BJ (cell line): ENCODE results near the gene WNT11. TPM values are rescaled to one million over a fixed set of nuclear protein-coding genes. Genes with fewer than 3 reads are reported as not detected.

Experiments used
- CTCF ChIA-PET: fragments of 350-600 bp; formaldehyde crosslinking; extraction: SDS; loops from one replicate; lab custom pipeline; 2021; ENCODE audit warnings: antibody characterized with exemption, inconsistent platforms; lab: Yijun Ruan, JAX
- POLR2A ChIA-PET: fragments of 300-600 bp; sonication (Branson Sonifier 250); formaldehyde crosslinking; extraction: SDS; loops from one replicate; lab custom pipeline; 2021; ENCODE audit warnings: antibody characterized with exemption; lab: Charles Lee
- DNase-seq: peaks from one replicate; pipeline ENCODE4 v3.0.0-alpha.2; 2011; ENCODE audit warnings: low read depth
- H3K27me3 ChIP-seq: 2 replicates; pipeline ENCODE4 v1.6.0; 2011; ENCODE audit warnings: low read length; ENCODE audit not compliant: control insufficient read depth, insufficient read depth
- H3K36me3 ChIP-seq: 2 replicates; pipeline ENCODE4 v1.5.1; 2011; ENCODE audit warnings: low read length; ENCODE audit not compliant: control insufficient read depth, insufficient read depth
- H3K4me3 ChIP-seq: 2 replicates; pipeline ENCODE4 v1.5.1; 2011; ENCODE audit warnings: low read depth, mild to moderate bottlenecking, control low read depth, low read length
- CTCF ChIP-seq: IDR thresholded peaks from 2 replicates; pipeline ENCODE4 v1.5.1; 2011; ENCODE audit warnings: low read depth, mild to moderate bottlenecking, control low read depth, inconsistent platforms, low read length, moderate library complexity; ENCODE audit not compliant: insufficient read depth
- polyA plus RNA-seq: library from polyadenylated mRNA; depleted of rRNA; stranded (reverse); fragments of >200 nt; gene quantifications from 2 replicates; pipeline ENCODE4 v1.2.3, GENCODE V29; 2011

The WNT11 gene
- polyA plus RNA-seq, 1 experiment: 0.25 TPM

GRCh38 chr11:76226626-76227025 lies 20.3 kb upstream of the WNT11 start:
- ChIA-PET POLR2A (interaction anchor here (0.7 kb wide), 1 partner anchor 204 kb away, joined by 12 read pairs; no protein-coding TSS in a partner anchor), CTCF (interaction anchor here (3.5 kb wide), 1 partner anchor 18 kb away, joined by 13 read pairs; no protein-coding TSS in a partner anchor)

GRCh38 chr11:76225122-76225611 lies 18.9 kb upstream of the WNT11 start:
- CTCF ChIA-PET: interaction anchor here (1.2 to 3.5 kb wide), 2 partner anchors 17 to 467 kb away, joined by 3 to 13 read pairs; no protein-coding TSS in a partner anchor
- H3K27me3 ChIP-seq: no peaks in the 10 kb centered on the region; the same call in 1 of the 2 replicates

More at GRCh38 chr11:76226626-76227025, 20.3 kb upstream of the WNT11 start:
- TF ChIP-seq CTCF: no peak
- Histone ChIP-seq H3K27me3 (peaks cover 4% of the 10 kb centered on the region), H3K4me3 (no peak overlapping the region), H3K36me3 (no peaks in the 10 kb centered on the region)
- no peak for DNase-seq

GRCh38 chr11:76224461-76225121 lies 18.3 kb upstream of the WNT11 start:
- no peak overlapping the region for H3K4me3 ChIP-seq
- CTCF ChIA-PET: interaction anchor here (0.9 to 3.5 kb wide), 3 partner anchors 16 to 467 kb away, joined by 3 to 13 read pairs (median 3); no protein-coding TSS in a partner anchor

More at GRCh38 chr11:76225122-76225611, 18.9 kb upstream of the WNT11 start:
- H3K36me3 ChIP-seq: no peaks in the 10 kb centered on the region
- DNase-seq: no peak
- POLR2A ChIA-PET: no interaction called here
- no peak overlapping the region for H3K4me3 ChIP-seq
- no peak for TF ChIP-seq CTCF

GRCh38 chr11:76221365-76221764 lies 15.1 kb upstream of the WNT11 start:
- peaks cover 3% of the 10 kb centered on the region; the same call in 1 of the 2 replicates for H3K27me3 ChIP-seq
- DNase-seq: no peak
- no peak overlapping the region for H3K4me3 ChIP-seq
- ChIA-PET CTCF (no interaction called here), POLR2A (no interaction called here)
- no peaks in the 10 kb centered on the region for H3K36me3 ChIP-seq
- TF ChIP-seq CTCF: no peak

More at GRCh38 chr11:76224461-76225121, 18.3 kb upstream of the WNT11 start:
- no peak for TF ChIP-seq CTCF
- POLR2A ChIA-PET: no interaction called here
- no peak for DNase-seq
- no peaks in the 10 kb centered on the region for H3K36me3 ChIP-seq
- H3K27me3 ChIP-seq: peaks cover 1% of the 10 kb centered on the region; the same call in 1 of the 2 replicates

GRCh38 chr11:76219243-76219642 lies 12.9 kb upstream of the WNT11 start:
- Histone ChIP-seq H3K27me3 (peaks cover 3% of the 10 kb centered on the region; the same call in 1 of the 2 replicates), H3K36me3 (no peaks in the 10 kb centered on the region), H3K4me3 (no peak overlapping the region)
- ChIA-PET POLR2A (no interaction called here), CTCF (interaction anchor here (1.5 to 3.8 kb wide), 3 partner anchors 8 to 323 kb away, joined by 4 to 23 read pairs (median 4); no protein-coding TSS in a partner anchor)
- no peak for DNase-seq
- TF ChIP-seq CTCF: no peak
